ENCODE data around the gene ZCCHC24. TPM values are rescaled to one million over a fixed set of nuclear protein-coding genes. Genes with fewer than 3 reads are reported as not detected.
A peak's percentile ranks its signal among the peaks of the same experiment; 100 is the strongest.

The ZCCHC24 gene
- total RNA-seq, 2 donors from 2014 or later: 45.6 to 85.9 TPM

DNA sequence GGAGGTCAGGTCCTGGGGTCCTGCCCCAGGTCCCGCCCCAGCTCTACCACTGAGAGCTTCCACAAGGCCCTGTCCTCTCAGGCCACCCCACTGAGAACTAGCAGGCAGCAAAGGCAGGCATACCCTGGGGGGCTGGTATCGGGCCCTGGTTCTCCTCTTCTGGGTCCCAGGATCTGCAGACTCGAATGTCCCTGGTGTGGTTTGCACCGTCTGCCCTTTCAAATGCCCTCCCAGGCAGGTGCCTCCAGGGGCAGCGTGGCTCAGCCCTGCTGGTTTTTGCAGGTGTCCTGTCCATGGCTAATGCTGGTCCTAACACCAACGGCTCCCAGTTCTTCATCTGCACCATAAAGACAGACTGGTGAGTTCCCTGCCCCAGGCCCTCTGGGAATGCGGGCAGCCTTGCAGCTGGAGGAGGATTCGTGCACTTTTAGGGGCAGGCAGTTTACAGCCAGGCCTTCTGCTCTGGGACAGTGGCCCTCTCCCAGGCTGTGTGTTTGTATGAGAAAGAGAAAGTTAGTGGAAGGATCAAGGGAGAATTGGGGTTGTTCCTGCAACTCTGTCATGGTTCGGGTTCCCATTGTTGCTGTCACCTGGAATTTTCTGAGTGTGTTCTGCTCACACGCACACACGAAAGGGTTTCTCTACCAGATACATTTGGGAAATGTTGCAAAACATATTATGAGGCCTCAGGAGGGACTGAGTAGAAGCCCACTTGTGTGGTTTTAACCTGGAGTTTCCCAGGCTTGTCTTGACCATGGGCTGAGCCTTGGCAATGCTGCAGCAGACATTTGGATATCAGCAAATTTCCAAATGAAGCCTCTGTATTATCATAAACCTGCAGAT, 93.2 kb downstream of the ZCCHC24 start:
- no peak for DNase-seq (ENCODE audit: low spot score)
- Histone ChIP-seq H3K27me3 (no peaks in the 10 kb centered on the region), H3K4me1 (peaks cover 0 to 26% of the 10 kb centered on the region in 2 donors), H3K36me3 (peaks cover 73% of the 10 kb centered on the region), H3K27ac (no peak overlapping the region), H3K4me3 (no peak overlapping the region), H3K9me3 (no peaks in the 10 kb centered on the region)
- no peak for TF ChIP-seq CTCF (IDR thresholded peaks at IDR 0.05)

DNA sequence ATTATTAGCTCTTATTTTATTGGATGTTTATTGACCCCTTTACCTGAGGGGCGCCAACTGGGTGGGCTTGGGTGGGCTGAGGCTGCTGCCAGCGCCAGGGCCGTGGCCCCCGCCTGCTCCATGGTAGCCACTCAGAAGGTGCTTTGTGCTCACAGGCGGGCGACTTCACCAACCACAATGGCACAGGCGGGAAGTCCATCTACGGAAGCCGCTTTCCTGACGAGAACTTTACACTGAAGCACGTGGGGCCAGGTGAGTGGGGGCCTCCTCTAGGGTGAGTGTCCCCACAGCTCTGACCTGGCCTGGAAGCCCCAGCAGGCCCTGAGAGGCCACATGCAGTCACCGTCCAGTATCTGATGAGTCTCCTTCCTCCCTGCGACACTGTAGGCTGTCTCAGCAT, 94.1 kb downstream of the ZCCHC24 start:
- no peaks in the 10 kb centered on the region for H3K9me3 ChIP-seq
- H3K36me3 ChIP-seq: peaks cover 73% of the 10 kb centered on the region
- no peak overlapping the region for H3K4me3 ChIP-seq
- TF ChIP-seq CTCF (IDR thresholded peaks at IDR 0.05): no peak
- H3K27ac ChIP-seq: no peak overlapping the region
- H3K27me3 ChIP-seq: no peaks in the 10 kb centered on the region
- DNase-seq (ENCODE audit: low spot score): no peak
- H3K4me1 ChIP-seq: peaks cover 0 to 34% of the 10 kb centered on the region in 2 donors

- Histone ChIP-seq H3K36me3 (peaks cover 65% of the 10 kb centered on the region), H3K9me3 (no peaks in the 10 kb centered on the region), H3K27ac (no peak overlapping the region), H3K27me3 (no peaks in the 10 kb centered on the region), H3K4me1 (peaks cover 0 to 34% of the 10 kb centered on the region in 2 donors), H3K4me3 (no peak overlapping the region)
- TF ChIP-seq CTCF (IDR thresholded peaks at IDR 0.05): no peak
- DNase-seq (ENCODE audit: low spot score): peak; percentile 56
Observed at GRCh38 chr10:79350407-79351154, 94.8 kb downstream of the ZCCHC24 start.

GRCh38 chr10:79349766-79350406, 95.5 kb downstream of the ZCCHC24 start:
- Histone ChIP-seq H3K36me3 (peaks cover 58% of the 10 kb centered on the region), H3K9me3 (no peaks in the 10 kb centered on the region), H3K4me1 (peaks cover 0 to 34% of the 10 kb centered on the region in 2 donors), H3K4me3 (no peak overlapping the region), H3K27ac (peak overlapping the region in 1 of 2 donors; percentile 94), H3K27me3 (no peaks in the 10 kb centered on the region)
- DNase-seq (ENCODE audit: low spot score): peak; percentile 48
- no peak for TF ChIP-seq CTCF (IDR thresholded peaks at IDR 0.05)

- no peak for TF ChIP-seq CTCF (IDR thresholded peaks at IDR 0.05)
- Histone ChIP-seq H3K4me1 (peaks cover 0 to 34% of the 10 kb centered on the region in 2 donors), H3K27ac (peak overlapping the region; percentile 89 to 94), H3K4me3 (peak overlapping the region in 1 of 2 donors; percentile 87), H3K9me3 (no peaks in the 10 kb centered on the region), H3K27me3 (no peaks in the 10 kb centered on the region), H3K36me3 (peaks cover 50% of the 10 kb centered on the region)
- peak; percentile 53 for DNase-seq (ENCODE audit: low spot score)
Observed at GRCh38 chr10:79349072-79349491, 96.3 kb downstream of the ZCCHC24 start.

Data from right atrium auricular region (tissue), 2 donors.